ENCODE measurements around the gene PKHD1. TPM values are rescaled to one million over a fixed set of nuclear protein-coding genes. Genes with fewer than 3 reads are reported as not detected.

PKHD1 gene
- total and polyA plus RNA-seq, 2 of the 8 experiments (the other 6 are each of a cell fraction or from before 2014, with no cell fraction given) = 0.06 to 0.09 TPM

DNA sequence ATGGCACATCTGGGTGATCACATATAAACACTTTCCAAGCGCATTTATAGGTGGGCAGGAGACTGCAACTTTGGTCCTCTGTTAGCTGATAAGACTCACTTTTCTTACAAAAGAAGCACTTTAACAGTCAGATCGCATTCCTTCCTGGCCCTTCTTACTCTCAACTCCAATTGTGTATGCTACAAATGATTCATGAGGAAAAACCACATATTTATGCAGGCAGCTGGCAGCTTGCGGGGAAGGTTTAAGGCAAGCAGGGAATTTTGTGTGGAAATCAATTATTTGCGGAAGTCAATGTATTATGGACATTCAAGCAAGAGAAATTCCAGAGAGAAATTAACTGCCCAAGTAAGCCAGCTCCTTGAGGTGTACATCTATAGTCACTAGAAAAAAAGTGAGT lies 194.0 kb downstream of the PKHD1 start (continued):
- TF ChIP-seq, protein P1, sequence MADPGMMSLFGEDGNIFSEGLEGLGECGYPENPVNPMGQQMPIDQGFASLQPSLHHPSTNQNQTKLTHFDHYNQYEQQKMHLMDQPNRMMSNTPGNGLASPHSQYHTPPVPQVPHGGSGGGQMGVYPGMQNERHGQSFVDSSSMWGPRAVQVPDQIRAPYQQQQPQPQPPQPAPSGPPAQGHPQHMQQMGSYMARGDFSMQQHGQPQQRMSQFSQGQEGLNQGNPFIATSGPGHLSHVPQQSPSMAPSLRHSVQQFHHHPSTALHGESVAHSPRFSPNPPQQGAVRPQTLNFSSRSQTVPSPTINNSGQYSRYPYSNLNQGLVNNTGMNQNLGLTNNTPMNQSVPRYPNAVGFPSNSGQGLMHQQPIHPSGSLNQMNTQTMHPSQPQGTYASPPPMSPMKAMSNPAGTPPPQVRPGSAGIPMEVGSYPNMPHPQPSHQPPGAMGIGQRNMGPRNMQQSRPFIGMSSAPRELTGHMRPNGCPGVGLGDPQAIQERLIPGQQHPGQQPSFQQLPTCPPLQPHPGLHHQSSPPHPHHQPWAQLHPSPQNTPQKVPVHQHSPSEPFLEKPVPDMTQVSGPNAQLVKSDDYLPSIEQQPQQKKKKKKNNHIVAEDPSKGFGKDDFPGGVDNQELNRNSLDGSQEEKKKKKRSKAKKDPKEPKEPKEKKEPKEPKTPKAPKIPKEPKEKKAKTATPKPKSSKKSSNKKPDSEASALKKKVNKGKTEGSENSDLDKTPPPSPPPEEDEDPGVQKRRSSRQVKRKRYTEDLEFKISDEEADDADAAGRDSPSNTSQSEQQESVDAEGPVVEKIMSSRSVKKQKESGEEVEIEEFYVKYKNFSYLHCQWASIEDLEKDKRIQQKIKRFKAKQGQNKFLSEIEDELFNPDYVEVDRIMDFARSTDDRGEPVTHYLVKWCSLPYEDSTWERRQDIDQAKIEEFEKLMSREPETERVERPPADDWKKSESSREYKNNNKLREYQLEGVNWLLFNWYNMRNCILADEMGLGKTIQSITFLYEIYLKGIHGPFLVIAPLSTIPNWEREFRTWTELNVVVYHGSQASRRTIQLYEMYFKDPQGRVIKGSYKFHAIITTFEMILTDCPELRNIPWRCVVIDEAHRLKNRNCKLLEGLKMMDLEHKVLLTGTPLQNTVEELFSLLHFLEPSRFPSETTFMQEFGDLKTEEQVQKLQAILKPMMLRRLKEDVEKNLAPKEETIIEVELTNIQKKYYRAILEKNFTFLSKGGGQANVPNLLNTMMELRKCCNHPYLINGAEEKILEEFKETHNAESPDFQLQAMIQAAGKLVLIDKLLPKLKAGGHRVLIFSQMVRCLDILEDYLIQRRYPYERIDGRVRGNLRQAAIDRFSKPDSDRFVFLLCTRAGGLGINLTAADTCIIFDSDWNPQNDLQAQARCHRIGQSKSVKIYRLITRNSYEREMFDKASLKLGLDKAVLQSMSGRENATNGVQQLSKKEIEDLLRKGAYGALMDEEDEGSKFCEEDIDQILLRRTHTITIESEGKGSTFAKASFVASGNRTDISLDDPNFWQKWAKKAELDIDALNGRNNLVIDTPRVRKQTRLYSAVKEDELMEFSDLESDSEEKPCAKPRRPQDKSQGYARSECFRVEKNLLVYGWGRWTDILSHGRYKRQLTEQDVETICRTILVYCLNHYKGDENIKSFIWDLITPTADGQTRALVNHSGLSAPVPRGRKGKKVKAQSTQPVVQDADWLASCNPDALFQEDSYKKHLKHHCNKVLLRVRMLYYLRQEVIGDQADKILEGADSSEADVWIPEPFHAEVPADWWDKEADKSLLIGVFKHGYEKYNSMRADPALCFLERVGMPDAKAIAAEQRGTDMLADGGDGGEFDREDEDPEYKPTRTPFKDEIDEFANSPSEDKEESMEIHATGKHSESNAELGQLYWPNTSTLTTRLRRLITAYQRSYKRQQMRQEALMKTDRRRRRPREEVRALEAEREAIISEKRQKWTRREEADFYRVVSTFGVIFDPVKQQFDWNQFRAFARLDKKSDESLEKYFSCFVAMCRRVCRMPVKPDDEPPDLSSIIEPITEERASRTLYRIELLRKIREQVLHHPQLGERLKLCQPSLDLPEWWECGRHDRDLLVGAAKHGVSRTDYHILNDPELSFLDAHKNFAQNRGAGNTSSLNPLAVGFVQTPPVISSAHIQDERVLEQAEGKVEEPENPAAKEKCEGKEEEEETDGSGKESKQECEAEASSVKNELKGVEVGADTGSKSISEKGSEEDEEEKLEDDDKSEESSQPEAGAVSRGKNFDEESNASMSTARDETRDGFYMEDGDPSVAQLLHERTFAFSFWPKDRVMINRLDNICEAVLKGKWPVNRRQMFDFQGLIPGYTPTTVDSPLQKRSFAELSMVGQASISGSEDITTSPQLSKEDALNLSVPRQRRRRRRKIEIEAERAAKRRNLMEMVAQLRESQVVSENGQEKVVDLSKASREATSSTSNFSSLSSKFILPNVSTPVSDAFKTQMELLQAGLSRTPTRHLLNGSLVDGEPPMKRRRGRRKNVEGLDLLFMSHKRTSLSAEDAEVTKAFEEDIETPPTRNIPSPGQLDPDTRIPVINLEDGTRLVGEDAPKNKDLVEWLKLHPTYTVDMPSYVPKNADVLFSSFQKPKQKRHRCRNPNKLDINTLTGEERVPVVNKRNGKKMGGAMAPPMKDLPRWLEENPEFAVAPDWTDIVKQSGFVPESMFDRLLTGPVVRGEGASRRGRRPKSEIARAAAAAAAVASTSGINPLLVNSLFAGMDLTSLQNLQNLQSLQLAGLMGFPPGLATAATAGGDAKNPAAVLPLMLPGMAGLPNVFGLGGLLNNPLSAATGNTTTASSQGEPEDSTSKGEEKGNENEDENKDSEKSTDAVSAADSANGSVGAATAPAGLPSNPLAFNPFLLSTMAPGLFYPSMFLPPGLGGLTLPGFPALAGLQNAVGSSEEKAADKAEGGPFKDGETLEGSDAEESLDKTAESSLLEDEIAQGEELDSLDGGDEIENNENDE (IDR thresholded peaks at IDR 0.05; ENCODE audit: insufficient replicate concordance, low read length) = no peak
- no peak for TF ChIP-seq HDAC6 (IDR thresholded peaks at IDR 0.05; ENCODE audit: low read depth, low read length)
- TF ChIP-seq CEBPB (IDR thresholded peaks at IDR 0.05; ENCODE audit: low read depth, low read length) = no peak
- no peak for TF ChIP-seq TBP (IDR thresholded peaks at IDR 0.05; ENCODE audit: low read depth, low read length)
- TF ChIP-seq FOSL1 (IDR thresholded peaks at IDR 0.05; ENCODE audit: insufficient read depth, low read depth, low read length) = no peak

Measured in H1 (cell line).